ENCODE data around the gene UNC79.

UNC79 gene

DNA sequence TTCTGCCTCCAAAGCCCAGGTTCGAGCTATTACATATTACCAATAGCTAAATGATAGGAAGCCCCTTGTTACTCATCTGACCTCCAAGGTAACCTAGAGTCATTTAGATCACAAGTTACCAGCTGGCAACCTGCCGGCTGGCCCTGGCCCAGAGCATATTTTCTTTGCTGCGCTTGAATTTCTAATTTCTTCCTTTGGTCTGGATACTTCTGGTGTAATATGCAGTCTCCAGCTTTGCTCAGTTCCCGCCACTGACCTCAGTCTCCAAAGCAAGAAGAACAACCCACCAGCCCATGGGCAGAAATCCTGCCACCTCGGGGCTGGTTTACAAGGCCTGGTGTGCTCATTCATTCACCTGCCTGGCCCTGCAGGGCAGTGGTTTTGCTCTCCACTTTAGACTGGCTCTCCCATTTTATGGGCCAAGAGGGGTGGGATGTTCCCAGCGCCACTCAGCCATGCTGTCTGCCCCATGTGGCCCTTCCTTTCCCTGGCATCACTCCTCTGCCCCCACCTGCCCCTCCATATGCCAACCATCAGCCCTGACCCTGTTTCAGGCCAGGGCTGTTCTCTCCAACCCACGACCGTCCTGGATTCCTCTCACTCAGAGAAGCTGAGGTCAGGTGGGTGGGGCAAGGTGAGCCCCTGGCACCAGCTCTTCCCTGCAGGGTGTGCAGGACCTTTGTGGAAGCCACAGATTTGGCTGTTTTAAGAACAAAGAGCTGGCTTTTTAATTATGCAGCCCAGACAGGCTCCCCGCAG, 281.5 kb downstream of the UNC79 start:
- no peaks in the 10 kb centered on the region for H3K9me2 ChIP-seq (replicated peaks; ENCODE audit: insufficient read depth, low read length)
- H3K9ac ChIP-seq (ENCODE audit: low read length): no peak overlapping the region
- H3K4me2 ChIP-seq (ENCODE audit: low read depth, low read length, poor library complexity, severe bottlenecking): no peak overlapping the region
- no peaks in the 10 kb centered on the region for H3K9me3 ChIP-seq (ENCODE audit: insufficient read depth, low read length)
- no peaks in the 10 kb centered on the region for H3K36me3 ChIP-seq (ENCODE audit: low read length)
- no peak overlapping the region for H3K4me3 ChIP-seq (ENCODE audit: insufficient read depth, low read length, poor library complexity, severe bottlenecking)
- no peak overlapping the region for H2AFZ ChIP-seq (ENCODE audit: low read depth, low read length, severe bottlenecking)
- H3F3A ChIP-seq (ENCODE audit: insufficient read depth): no peaks in the 10 kb centered on the region
- H3K27ac ChIP-seq (ENCODE audit: low read depth, low read length): no peak overlapping the region
- H3K27me3 ChIP-seq (ENCODE audit: low read length): no peaks in the 10 kb centered on the region
- no peaks in the 10 kb centered on the region for H4K20me1 ChIP-seq (ENCODE audit: low read depth, low read length)
- no peaks in the 10 kb centered on the region for H3K79me2 ChIP-seq (ENCODE audit: insufficient read depth, low read length)
- TF ChIP-seq EZH2phosphoT487 (conservative IDR thresholded peaks at IDR 0.05; ENCODE audit: low read length): no peak
- no peak for TF ChIP-seq CTCF (IDR thresholded peaks at IDR 0.05; ENCODE audit: insufficient read depth, low read length, poor library complexity, severe bottlenecking)

- no peak overlapping the region for H3K9ac ChIP-seq (ENCODE audit: low read length)
Measured at GRCh38 chr14:93712838-93713724, 282.3 kb downstream of the UNC79 start.

GRCh38 chr14:93713726-93714405, 283.1 kb downstream of the UNC79 start:
- no peak overlapping the region for H2AFZ ChIP-seq (ENCODE audit: low read depth, low read length, severe bottlenecking)
- no peaks in the 10 kb centered on the region for H3K79me2 ChIP-seq (ENCODE audit: insufficient read depth, low read length)
- H3K9ac ChIP-seq (ENCODE audit: low read length): no peak overlapping the region
- no peak for TF ChIP-seq CTCF (IDR thresholded peaks at IDR 0.05; ENCODE audit: insufficient read depth, low read length, poor library complexity, severe bottlenecking)
- no peak overlapping the region for H3K4me3 ChIP-seq (ENCODE audit: insufficient read depth, low read length, poor library complexity, severe bottlenecking)
- H3K9me2 ChIP-seq (replicated peaks; ENCODE audit: insufficient read depth, low read length): no peaks in the 10 kb centered on the region
- no peaks in the 10 kb centered on the region for H3K9me3 ChIP-seq (ENCODE audit: insufficient read depth, low read length)
- no peaks in the 10 kb centered on the region for H3F3A ChIP-seq (ENCODE audit: insufficient read depth)
- H3K4me2 ChIP-seq (ENCODE audit: low read depth, low read length, poor library complexity, severe bottlenecking): no peak overlapping the region
- H3K27ac ChIP-seq (ENCODE audit: low read depth, low read length): no peak overlapping the region
- no peaks in the 10 kb centered on the region for H3K27me3 ChIP-seq (ENCODE audit: low read length)
- no peaks in the 10 kb centered on the region for H3K36me3 ChIP-seq (ENCODE audit: low read length)
- no peaks in the 10 kb centered on the region for H4K20me1 ChIP-seq (ENCODE audit: low read depth, low read length)

More at GRCh38 chr14:93712838-93713724, 282.3 kb downstream of the UNC79 start:
- H4K20me1 ChIP-seq (ENCODE audit: low read depth, low read length): no peaks in the 10 kb centered on the region
- H3K79me2 ChIP-seq (ENCODE audit: insufficient read depth, low read length): no peaks in the 10 kb centered on the region
- H3K27me3 ChIP-seq (ENCODE audit: low read length): no peaks in the 10 kb centered on the region
- no peak overlapping the region for H3K4me2 ChIP-seq (ENCODE audit: low read depth, low read length, poor library complexity, severe bottlenecking)
- H3K36me3 ChIP-seq (ENCODE audit: low read length): no peaks in the 10 kb centered on the region
- no peaks in the 10 kb centered on the region for H3F3A ChIP-seq (ENCODE audit: insufficient read depth)
- H3K9me3 ChIP-seq (ENCODE audit: insufficient read depth, low read length): no peaks in the 10 kb centered on the region
- H3K4me3 ChIP-seq (ENCODE audit: insufficient read depth, low read length, poor library complexity, severe bottlenecking): no peak overlapping the region
- H3K9me2 ChIP-seq (replicated peaks; ENCODE audit: insufficient read depth, low read length): no peaks in the 10 kb centered on the region
- no peak overlapping the region for H2AFZ ChIP-seq (ENCODE audit: low read depth, low read length, severe bottlenecking)
- no peak overlapping the region for H3K27ac ChIP-seq (ENCODE audit: low read depth, low read length)
- TF ChIP-seq CTCF (IDR thresholded peaks at IDR 0.05; ENCODE audit: insufficient read depth, low read length, poor library complexity, severe bottlenecking) (no peak), EZH2phosphoT487 (conservative IDR thresholded peaks at IDR 0.05; ENCODE audit: low read length) (no peak)
